SK-N-SH (cell line): ENCODE results near the gene PCK1.

Experiments
- MAX ChIP-seq: IDR thresholded peaks from 2 replicates; pipeline ENCODE4 v1.4.0; 2012; ENCODE audit warnings: low read depth
- RFX5 ChIP-seq: IDR thresholded peaks from 2 replicates; pipeline ENCODE4 v1.6.1; 2012; ENCODE audit warnings: mild to moderate bottlenecking, improper control_type of control experiment, low read length

GRCh38 chr20:57616143-57616951 is 55.4 kb downstream of the PCK1 start:
- TF ChIP-seq RFX5 (no peak), MAX (no peak)
